ENCODE measurements around the gene MUL1.

The MUL1 gene

GRCh38 chr1:20484519-20485462, 23.2 kb downstream of the MUL1 start:
- DNase-seq = peak; percentile 40

GRCh38 chr1:20483833-20484518, 24.0 kb downstream of the MUL1 start:
- peak; percentile 31 for DNase-seq

- no peak for DNase-seq
Measured at GRCh38 chr1:20483098-20483832, 24.7 kb downstream of the MUL1 start.

- DNase-seq = no peak
Measured at GRCh38 chr1:20481643-20482498, 26.1 kb downstream of the MUL1 start.

GRCh38 chr1:20480951-20481617, 26.9 kb downstream of the MUL1 start:
- peak; percentile 29 for DNase-seq

- DNase-seq = no peak
Measured at GRCh38 chr1:20480243-20480944, 27.6 kb downstream of the MUL1 start.

GRCh38 chr1:20479840-20480239, 28.1 kb downstream of the MUL1 start:
- DNase-seq = no peak

- DNase-seq = no peak
Measured at GRCh38 chr1:20478057-20478635, 29.8 kb downstream of the MUL1 start.

- DNase-seq = no peak
Measured at GRCh38 chr1:20477348-20478056, 30.4 kb downstream of the MUL1 start.

GRCh38 chr1:20476265-20477038, 31.5 kb downstream of the MUL1 start:
- DNase-seq = peak; percentile 42

- DNase-seq = no peak
Measured at GRCh38 chr1:20474996-20475395, 33.0 kb downstream of the MUL1 start.

GRCh38 chr1:20474333-20474975, 33.5 kb downstream of the MUL1 start:
- DNase-seq = no peak

GRCh38 chr1:20473894-20474293, 34.1 kb downstream of the MUL1 start:
- DNase-seq = no peak

GRCh38 chr1:20472860-20473711, 34.9 kb downstream of the MUL1 start:
- no peak for DNase-seq

- no peak for DNase-seq
Measured at GRCh38 chr1:20472121-20472520, 35.8 kb downstream of the MUL1 start.

GRCh38 chr1:20470194-20470593, 37.8 kb downstream of the MUL1 start:
- DNase-seq = peak; percentile 64

GRCh38 chr1:20469406-20470076, 38.4 kb downstream of the MUL1 start:
- no peak for DNase-seq
